Activated T-cell treated with anti-CD3 and anti-CD28 coated beads for 24 hours (primary cell): ENCODE measurements around the gene FIGLA.

Experiments used
- DNase-seq: peaks from one replicate; pipeline ENCODE4 v3.0.0-alpha.2; 2020; ENCODE audit warnings: low read depth

FIGLA gene, protein sequence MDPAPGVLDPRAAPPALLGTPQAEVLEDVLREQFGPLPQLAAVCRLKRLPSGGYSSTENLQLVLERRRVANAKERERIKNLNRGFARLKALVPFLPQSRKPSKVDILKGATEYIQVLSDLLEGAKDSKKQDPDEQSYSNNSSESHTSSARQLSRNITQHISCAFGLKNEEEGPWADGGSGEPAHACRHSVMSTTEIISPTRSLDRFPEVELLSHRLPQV

DNA sequence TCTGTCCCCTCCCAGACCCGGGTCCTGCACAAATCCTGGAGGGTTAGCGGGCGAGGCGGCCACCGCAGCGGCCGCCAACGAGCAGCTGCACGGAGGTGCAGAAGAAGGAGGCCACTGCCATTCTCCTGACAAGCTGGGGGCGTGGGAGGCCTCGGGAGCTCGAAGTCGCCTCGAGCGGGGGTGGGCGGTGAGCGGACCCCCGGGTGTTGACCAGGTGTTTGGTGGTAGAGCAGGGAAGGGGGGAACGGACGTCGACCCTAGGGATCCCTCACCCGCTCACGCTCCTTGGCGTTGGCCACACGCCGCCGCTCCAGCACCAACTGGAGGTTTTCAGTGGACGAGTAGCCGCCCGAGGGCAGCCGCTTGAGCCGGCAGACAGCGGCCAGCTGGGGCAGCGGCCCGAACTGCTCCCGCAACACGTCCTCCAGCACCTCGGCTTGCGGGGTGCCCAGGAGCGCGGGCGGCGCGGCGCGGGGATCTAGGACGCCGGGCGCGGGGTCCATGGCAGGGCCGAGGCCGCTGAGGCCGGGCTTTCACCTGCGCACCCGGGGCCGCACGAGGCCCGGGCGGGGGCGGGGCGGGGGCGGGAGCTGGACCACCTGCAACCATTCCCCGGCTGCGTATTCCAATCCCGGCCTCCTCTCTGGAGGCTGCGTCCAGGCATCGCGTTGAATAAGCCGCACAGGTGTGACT lies at the start of gene FIGLA:
FIGLA (minus strand) TSS at position 508 of the 693 bp plus-strand sequence; CDS start at position 503, 5 bp downstream.
- DNase-seq: no peak

DNA sequence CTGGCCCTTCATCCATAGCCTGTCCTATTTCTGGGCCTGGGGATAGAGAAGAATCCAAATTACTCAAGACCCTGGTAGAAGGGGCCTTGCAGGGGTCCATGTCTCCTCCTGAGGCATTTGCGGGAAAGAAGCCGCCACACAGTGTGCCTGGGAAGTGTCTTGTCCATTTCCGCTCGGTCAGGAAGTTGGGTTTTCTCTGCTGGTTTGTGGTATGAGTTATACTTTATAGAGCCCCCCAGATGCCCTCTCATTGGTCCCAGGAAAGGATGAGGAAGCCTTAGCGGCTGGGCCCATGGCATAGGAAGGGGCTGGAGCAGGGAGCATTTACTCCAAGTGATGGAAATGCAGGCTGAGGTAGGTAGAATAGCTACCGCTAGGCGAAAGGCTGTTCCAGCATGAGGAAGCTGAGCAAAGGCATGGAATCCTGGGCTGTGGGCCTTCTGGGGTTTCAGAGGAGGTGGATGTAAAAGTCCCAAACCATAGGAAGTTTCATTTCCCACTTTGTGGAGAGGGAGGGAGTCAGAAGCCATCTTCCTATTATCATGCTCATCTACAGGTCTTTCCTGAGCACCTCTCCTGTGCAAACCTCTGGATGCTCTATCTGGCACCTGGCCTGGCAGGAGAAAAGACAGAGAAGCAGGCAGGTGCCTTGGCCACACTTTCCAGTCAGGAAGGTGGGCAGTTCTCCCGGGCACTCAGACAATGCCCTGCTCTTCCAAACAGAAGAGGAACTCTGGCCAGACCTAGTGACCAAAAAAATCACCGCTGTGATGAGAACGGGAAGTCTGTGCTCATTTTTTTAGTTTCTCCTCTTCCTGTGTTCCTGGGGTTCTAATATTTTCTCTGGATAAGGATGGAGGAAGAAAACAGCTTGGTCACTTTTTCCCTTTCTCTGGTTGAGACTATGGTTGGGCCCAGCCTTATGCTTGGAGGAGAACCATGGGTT lies 47.8 kb upstream of the FIGLA start:
- no peak for DNase-seq

DNA sequence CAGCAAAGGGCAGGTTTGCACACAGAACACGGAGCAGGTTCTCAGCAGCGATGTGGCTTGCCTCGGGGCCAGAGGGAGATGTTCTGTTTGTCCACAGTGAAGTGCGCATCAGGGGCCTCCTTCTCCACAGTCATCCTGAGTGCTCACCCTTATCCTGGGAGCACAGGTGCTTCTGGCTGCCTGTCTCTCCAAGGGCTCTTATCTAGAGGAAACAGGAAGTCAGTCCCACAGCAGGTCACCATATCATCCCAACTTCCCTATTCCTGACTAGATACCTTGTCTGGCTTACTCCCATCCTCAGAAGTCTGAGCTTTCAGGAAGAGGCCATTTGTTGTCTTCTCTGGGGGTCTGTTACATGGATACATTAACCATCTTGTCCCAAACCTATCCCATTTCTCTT lies 45.2 kb upstream of the FIGLA start, which contains the start of gene CD207:
CD207 (minus strand) TSS at position 174 of the 400 bp plus-strand sequence; CDS start at position 134, 40 bp downstream.
- no peak for DNase-seq

DNA sequence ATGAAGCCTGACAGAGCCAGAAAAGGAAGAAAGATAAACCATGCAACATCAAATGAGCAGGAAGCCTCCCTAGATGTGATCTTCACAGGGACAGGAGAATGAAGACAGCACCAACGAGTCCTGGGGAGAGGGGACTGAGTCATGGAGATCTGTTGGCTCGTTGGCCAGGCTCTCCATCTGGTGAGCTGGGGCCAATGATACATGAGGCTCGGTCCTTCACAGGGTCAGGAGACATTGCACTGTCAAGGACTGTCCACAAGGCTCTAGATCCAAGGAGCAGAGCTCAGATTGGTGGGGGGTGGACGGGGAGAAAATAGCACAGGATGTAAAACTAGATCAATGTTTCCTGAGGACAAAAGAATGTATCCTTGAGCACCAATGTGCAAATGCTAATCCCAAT lies 44.4 kb upstream of the FIGLA start:
- no peak for DNase-seq

DNA sequence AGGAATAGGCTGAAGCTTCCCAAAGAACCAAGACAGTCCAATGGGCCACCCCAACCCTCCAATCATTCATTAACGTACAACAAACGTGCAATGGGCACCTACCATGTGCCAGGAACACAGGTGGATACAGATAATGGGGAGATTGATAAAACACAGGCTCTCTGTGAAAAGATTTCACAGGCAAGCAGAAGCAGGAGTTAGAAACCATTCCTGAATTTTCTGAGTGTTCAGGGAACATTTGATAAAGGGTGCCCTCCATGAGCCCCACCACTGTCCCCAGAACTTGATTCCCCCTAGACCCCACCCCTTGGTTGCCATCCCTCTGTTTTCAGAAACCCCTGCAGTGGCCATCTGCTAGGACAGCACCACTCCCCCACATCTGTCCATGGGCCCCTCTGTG lies 43.7 kb upstream of the FIGLA start:
- no peak for DNase-seq

DNA sequence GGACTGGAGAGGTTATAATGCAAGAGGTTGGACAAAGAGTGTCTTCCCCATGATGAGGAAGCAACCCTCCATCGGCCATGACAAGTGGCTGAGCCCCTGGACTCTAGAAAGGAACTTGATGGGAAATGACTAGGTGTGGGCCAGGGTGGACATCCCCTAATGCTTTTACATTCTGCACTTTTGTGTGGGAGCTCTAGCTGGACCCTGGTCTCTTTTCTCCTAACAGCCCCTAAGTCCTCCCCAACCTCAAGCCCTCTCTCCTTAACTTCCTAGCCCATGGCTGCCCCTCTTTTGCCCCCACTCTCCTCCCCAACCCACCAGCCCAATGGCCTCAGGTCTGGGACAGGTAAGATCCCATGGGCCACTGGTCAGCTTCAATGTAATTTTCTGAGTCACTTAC lies 42.8 kb upstream of the FIGLA start:
- DNase-seq: no peak

DNA sequence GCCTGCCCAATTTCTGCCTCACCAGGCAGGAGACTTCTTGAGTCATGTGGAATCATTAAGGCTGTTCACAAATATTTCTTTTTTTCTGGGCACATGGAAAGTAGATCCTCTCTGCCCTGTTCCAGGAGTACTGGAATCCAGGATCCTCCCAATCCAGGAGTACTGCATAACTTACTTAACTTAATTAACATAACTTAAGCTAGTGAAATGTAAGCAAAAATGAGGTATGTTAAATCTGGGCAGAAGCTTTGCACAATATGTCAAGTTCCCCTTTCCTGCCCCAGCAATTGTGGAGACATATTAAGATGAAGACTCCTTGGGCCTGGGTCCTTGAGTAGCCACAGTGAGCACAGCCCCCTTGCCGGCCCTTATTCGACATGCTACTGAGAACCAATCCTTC lies 41.9 kb upstream of the FIGLA start:
- DNase-seq: no peak

DNA sequence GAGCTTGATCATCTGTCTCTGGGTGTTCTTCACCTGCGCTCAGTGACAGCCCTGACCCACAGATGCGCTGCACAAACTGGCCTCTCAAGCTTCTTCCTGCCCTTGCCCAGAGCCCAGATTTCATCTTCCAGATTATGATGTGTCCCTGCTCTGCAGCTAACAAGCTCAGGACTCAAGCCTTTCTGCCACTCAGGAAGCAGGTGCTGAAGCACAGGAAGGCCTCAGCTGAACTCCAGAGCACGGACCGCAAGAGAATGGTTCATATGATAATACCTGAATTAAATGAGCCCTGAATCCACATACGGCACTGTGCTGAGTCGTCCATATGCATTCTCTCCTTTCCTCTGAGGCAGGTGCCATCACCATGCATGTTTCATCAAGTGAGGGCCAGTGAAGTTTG lies 41.4 kb upstream of the FIGLA start:
- DNase-seq: no peak

DNA sequence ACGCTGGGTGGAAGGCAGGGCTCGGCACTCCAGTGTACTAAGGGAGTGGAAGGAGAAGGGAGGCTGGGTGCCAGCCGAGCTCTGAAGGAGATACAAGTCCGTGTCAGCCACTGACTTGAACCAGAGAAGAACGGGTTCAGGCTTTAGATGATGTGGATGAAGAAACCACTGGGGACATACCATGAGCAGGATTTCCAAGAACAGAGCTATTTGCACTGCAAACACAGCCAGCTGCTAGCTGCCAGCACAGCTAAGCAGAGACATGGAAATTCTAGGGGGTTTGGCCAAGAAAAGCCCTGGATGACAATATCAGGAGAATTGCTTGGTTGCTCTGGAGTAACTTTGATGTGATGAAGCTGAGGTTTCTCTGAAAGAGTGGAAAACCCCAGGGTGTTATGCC lies 39.9 kb upstream of the FIGLA start:
- no peak for DNase-seq

DNA sequence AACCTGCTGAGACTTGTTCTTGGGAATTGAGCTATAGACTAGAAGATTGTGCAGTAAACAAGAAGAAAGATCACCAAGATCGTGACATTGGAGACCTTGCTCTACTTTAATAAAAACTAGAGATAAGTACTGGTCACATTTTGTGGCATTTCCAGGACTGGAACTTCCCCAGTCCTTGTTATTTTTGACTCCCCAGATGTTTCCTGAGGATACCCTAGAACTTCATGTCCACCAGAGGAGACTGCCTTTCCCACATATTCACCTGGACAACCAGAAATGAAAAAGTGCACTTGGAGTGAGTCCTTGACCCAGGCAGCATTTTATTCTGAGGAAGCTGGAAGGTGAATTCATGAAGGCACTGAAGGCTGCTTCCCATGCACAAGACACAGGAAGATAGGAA lies 39.5 kb upstream of the FIGLA start:
- DNase-seq: no peak

DNA sequence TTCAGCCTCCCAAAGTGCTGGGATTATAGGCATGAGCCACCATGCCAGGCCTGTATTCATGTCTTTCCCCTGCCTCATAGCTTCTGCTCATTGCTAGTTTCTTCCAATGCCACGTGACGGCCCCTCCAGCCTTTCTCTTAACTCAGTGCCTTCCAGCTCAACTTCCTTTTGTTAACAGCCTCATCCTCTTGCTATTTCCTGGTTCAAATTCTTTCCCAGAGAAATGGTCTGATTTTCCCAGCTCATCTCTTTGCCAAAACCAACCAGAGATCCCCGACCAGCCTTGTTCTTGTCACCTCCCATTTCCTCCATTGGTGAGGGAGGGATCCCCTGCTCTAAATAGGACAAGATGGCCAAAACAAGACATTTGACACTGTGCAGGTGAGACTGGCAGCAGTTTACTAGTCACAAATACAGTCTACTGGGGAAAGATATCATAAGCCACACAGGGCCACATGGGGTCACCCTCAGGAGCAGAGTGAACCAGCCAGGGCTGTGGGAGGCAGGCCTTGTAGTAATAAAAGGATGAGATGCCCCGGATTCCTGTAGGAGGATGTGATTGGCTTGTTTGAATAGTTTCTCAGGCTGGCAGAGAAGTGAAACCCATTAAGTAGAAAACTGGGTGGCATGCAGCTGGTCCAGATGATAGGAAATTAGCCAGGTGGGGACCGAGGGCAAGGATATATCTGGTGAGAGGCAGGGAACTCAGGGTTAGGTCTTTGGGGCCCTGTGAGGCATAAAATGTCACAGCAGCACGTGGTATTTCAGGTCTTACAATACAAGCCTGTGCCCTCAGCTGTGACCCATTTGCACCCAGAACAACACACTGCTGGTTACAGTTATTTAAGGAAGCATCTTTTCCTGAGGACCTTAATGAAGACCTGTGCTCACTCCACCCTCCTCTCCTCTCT lies 38.7 kb upstream of the FIGLA start:
- DNase-seq: no peak

DNA sequence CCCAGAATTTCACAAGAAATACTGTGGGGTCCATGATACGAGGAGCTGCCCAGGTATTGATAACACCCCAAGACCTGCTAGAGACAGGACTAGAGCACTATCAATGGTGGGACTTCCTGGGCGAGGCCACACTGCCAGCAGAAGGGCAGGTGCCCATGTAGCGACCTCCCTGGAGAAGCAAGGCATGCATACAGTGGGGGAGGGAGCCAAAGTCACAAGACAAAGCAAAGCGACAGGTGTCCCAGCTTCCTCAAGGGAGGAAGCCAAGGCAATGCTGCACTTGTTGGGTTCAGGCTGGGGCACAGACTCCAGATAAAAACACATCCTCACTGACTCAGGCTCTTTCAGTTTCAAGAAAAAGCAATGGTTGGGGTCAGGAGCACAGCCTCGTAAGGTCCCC lies 37.7 kb upstream of the FIGLA start:
- DNase-seq: no peak

DNA sequence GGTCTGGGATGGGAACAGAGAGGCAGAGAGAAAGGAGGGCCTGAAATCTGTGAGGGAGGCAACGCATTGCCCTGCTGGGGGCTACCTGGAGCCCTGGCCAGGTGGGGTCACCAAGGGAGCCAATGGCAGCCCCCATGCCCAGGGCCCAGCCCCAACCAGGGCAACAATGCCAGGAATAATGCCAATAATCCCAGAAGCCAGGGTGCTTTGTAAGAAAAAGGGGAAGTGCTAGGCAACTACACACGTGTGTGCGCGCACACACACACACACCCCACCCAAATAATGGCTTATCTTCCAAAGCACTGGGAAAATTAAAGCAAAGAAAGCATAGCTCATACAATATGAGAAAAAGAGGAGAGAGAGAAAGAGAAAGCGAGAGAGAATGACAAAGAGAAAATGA lies 36.9 kb upstream of the FIGLA start:
- DNase-seq: no peak

DNA sequence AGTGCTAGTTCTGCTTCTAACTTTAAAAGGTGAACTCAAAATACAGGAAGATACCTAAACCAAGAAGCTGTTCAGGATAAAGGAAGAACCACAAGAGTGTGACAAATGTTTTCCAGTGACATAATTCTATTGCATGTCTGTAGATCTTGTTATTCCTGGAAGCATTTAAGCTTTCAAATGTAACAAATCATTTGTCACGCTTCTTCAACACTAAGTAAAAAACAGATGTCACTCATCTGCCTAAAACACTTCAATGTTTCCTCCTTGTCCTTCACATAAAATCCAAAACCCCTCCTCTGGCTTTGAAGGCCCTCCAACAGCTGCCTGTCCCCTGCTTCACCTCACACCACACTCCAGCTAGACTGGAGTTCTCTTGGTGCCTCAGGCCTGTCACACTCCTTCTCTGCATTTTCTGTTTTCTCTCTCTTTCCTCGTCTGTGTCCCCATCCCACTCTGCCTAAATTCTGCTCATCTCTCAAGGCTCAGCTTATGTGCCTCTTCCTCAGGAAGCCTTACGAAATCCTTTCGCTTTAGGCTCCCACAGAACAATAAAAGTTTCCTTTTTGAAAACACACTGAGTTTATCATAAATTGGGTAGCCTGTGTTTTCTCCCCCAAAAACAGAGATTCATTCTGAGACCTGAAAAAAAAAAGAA lies 36.4 kb upstream of the FIGLA start:
- DNase-seq: no peak

DNA sequence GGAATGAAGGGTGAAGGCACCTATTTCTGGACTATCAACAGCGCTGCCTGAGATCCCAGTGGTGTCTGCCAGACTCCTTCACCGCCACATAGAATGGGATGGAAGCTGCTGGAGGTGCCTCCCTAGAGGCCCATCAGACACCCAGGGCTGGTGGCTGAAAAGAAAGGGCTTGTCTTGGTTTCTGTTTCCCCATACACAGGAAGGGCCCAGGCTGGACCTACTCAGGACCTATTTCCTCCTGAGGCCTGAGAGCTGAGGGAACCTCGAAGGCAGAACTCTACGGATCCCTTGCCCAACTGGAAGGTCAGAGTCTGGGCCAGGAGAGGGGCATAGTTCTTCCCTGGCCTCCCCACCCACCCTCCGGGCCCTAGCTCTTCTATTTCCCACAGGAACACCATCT lies 32.8 kb upstream of the FIGLA start:
- DNase-seq: no peak

DNA sequence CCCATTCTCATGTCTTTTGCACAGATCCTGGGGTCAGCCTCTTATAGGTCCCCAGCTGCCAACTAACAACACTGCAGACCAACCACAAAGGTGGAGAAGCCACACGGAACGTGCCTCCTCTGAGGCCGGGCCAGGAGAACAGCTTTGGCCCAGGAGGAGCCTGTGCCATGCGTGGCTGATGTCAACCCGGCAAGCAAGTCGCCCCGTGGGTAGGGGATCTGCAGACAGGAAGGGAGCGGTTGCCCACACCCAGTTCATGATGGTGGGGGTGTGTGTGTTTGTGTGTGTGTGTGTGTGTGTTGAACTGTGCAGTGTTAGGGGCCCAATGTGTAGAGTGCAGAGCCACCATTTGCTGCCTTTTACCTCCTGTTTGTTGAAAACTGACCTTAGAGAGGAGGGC lies 32.4 kb upstream of the FIGLA start:
- no peak for DNase-seq

DNA sequence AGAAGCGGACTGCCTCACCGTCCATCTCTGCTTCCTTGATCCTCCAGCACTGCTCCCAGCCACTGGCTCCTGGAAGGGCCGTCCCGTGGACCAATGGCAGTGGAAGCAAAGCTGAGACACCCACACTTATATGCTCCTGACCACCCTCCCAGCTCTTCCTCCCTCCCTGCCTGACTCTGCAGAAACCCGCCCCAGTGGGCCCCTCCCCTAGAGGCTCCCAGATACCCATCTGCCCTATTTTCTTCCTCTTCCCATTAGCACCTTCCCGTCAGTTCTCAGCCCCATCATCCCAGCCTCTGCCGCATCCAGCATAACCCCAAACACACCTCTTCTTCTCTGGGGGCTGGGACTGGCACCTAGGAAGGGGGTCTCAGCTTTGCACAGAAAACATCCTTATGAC lies 30.1 kb upstream of the FIGLA start, which contains the start of gene CLEC4F:
CLEC4F (minus strand) TSS at position 101 of the 400 bp plus-strand sequence; CDS start at position 25, 76 bp downstream.
- no peak for DNase-seq

DNA sequence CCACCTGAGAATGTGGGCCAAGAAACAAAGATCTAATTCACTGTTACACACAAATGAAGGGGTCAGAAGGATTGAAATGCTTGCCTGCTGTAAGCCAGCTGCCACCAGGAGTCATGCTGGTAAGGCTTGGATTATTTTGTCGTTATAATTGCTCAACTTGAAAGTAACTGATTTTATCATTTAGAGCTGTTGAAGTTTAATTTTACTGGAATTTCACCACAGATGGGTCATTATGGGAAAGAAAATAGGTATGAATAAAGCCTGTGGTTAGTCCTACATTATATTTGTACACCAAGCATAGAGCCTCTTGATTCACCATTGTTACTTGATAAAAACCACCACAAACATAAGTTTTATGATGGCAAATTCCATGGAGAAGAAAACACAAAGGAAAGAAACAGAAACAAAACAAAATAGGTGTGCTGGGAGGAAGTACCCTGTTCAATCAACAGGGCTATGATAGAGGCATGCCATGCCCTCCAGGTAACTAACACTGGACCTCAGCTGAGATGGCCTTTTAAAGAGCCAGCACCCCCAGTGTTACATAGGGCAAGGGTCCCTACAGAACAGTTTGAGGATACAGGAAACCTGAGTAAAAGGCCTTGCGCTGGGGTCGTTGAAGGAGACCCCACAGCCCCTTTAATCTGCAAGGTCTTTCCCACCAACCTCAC lies 27.0 kb upstream of the FIGLA start:
- DNase-seq: no peak

DNA sequence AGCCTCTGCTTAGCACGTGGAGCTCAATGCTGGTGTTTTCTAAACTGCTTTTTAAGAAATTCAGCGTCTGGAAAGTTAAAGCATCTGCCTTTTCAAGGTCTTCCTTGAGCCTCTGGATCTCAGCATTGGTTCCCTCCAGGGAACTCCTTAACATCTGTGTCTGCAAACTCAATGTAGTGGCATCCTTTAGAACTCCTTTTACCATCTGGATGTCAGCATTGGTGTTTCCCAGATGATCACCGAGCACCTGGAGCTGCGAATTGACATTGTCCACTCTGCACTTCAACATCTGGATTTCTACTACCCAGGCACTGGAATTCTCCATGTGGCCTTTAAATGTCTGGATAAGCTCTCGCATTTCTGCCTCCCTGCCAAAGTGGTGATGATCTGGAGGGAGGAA lies 26.3 kb upstream of the FIGLA start:
- no peak for DNase-seq
